HCT116 (cell line): ENCODE measurements around the gene TENT5A.

Source experiments
- CTCF ChIP-seq, 3 experiments: fragments of 200-600 bp in 1 of 3; sonication (generic) in 1 of 3; IDR thresholded peaks in 2 of 3; conservative IDR thresholded peaks in 1 of 3; 2 replicates each; pipeline ENCODE4 v1.5.1; 2012 to 2017; ENCODE audit warnings: low read depth in 2 of 3, low read length in 2 of 3, antibody characterized with exemption in 1 of 3, borderline replicate concordance in 1 of 3, control low read depth in 1 of 3, mild to moderate bottlenecking in 1 of 3, mixed read lengths in 1 of 3, mixed run types in 1 of 3, moderate library complexity in 1 of 3; ENCODE audit not compliant: insufficient read depth in 1 of 3
- EZH2 ChIP-seq: fragments of 200-600 bp; sonication (generic); IDR thresholded peaks from 2 replicates; pipeline ENCODE4 v1.6.1; 2017; ENCODE audit warnings: antibody characterized with exemption, mixed run types
- EZH2phosphoT487 ChIP-seq: fragments of 200-600 bp; IDR thresholded peaks from 2 replicates; pipeline ENCODE4 v1.6.1; 2018; ENCODE audit warnings: antibody characterized with exemption, borderline replicate concordance
- FOSL1 ChIP-seq: IDR thresholded peaks from 2 replicates; pipeline ENCODE4 v1.6.1; 2012; ENCODE audit warnings: low read depth
- POLR2A ChIP-seq: IDR thresholded peaks from 2 replicates; pipeline ENCODE4 v1.7.0; 2011; ENCODE audit warnings: borderline replicate concordance; ENCODE audit not compliant: insufficient read depth, insufficient read length; ENCODE audit errors: extremely low read depth
- SP1 ChIP-seq: IDR thresholded peaks from 2 replicates; pipeline ENCODE4 v1.6.1; 2012; ENCODE audit warnings: low read depth
- TCF7L2 ChIP-seq: IDR thresholded peaks from 2 replicates; pipeline ENCODE4 v1.7.0; 2011; ENCODE audit warnings: borderline replicate concordance, inconsistent platforms; ENCODE audit not compliant: insufficient read depth, insufficient read length; ENCODE audit errors: extremely low read depth
- ZFX ChIP-seq: fragments of 450-650 bp; IDR thresholded peaks from 2 replicates; pipeline ENCODE4 v1.6.1; 2017
- ZNF274 ChIP-seq: fragments of 200-500 bp; sonication (Bioruptor generic); IDR thresholded peaks from 2 replicates; pipeline ENCODE4 v1.6.1; 2014; ENCODE audit warnings: mild to moderate bottlenecking, low read depth, low read length, inconsistent platforms
- TF ChIP-seq, protein P1 (sequence below): IDR thresholded peaks from 2 replicates; pipeline ENCODE4 v1.6.1; 2012

- no peak for TF ChIP-seq CTCF (IDR thresholded peaks at IDR 0.05 in 2 of 3, conservative IDR thresholded peaks at IDR 0.05 in 1 of 3; ENCODE audit: borderline replicate concordance in 1 of 3, insufficient read depth in 1 of 3, low read depth in 2 of 3, low read length in 2 of 3)
- no peak for TF ChIP-seq POLR2A
- TF ChIP-seq EZH2phosphoT487 = no peak
- no peak for TF ChIP-seq ZFX
- no peak for TF ChIP-seq TCF7L2
- TF ChIP-seq EZH2 = no peak
- no peak for TF ChIP-seq ZNF274
- no peak for TF ChIP-seq FOSL1
- TF ChIP-seq, protein P1, sequence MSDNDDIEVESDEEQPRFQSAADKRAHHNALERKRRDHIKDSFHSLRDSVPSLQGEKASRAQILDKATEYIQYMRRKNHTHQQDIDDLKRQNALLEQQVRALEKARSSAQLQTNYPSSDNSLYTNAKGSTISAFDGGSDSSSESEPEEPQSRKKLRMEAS = no peak
- no peak for TF ChIP-seq SP1
Measured at GRCh38 chr6:81764531-81764930, 12.1 kb upstream of the TENT5A start.
